Ovary (tissue), 9 donors: Measurements from ENCODE around the gene FGF12. TPM values are rescaled to one million over a fixed set of nuclear protein-coding genes. Genes with fewer than 3 reads are reported as not detected.

Experiments used
- DNase-seq, 5 donors: peaks; one replicate each; pipeline ENCODE4 v3.0.0-alpha.2; 2019 to 2020
- H3K27ac ChIP-seq, 2 donors: fragments of 200-600 bp; one replicate each; pipeline versions ENCODE4 v1.5.1 to v1.8.0; 2019 to 2022
- H3K27me3 ChIP-seq: fragments of 200-600 bp; one replicate; pipeline ENCODE4 v1.8.0; 2022
- H3K36me3 ChIP-seq: fragments of 200-600 bp; sonication (generic); one replicate; pipeline ENCODE4 v1.5.1; 2019
- H3K4me1 ChIP-seq: one replicate; pipeline ENCODE4 v1.8.1; 2013; ENCODE audit warnings: mild to moderate bottlenecking, moderate library complexity; ENCODE audit not compliant: insufficient read depth
- H3K4me3 ChIP-seq: fragments of 200-600 bp; sonication (generic); one replicate; pipeline ENCODE4 v1.5.1; 2017
- H3K9me3 ChIP-seq, 2 donors: fragments of 200-600 bp in 1 of 2; sonication (generic) in 1 of 2; one replicate each; pipeline versions ENCODE4 v1.5.1 to v1.8.1; 2013 to 2019; ENCODE audit warnings: mild to moderate bottlenecking in 1 of 2, moderate library complexity in 1 of 2
- CTCF ChIP-seq, 3 donors: fragments of 450-650 bp in 2 of 3; fragments of 200-600 bp in 1 of 3; IDR thresholded peaks; one replicate each; pipeline versions ENCODE4 v1.5.1 to v1.8.0; 2016 to 2022; ENCODE audit warnings: antibody characterized with exemption in 3 of 3, mild to moderate bottlenecking in 1 of 3
- EP300 ChIP-seq: sonication (generic); formaldehyde crosslinking; IDR thresholded peaks from one replicate; pipeline ENCODE4 v1.6.1; 2017; ENCODE audit warnings: antibody characterized with exemption
- POLR2A ChIP-seq: fragments of 450-650 bp; IDR thresholded peaks from one replicate; pipeline ENCODE4 v1.6.1; 2017; ENCODE audit warnings: antibody characterized with exemption, mild to moderate bottlenecking, moderate library complexity
- WGBS, 3 donors: extraction: QIAGEN DNeasy Blood & Tissue Kit in 1 of 3; methylation state at CpG; one replicate each; pipeline versions ENCODE4 v1.1.5 to v1.1.7; 2013 to 2017; 5-methylcytosine and 5-hydroxymethylcytosine counted together
- intact Hi-C, 4 donors: fragments of 100-400 bp; cut with DNase I; formaldehyde crosslinking; loops; one replicate each; pipeline versions ENCODE4 v1.11.0 to v1.15.1; 2022 to 2023
- polyA plus RNA-seq, 2 donors: library from polyadenylated mRNA; stranded (reverse); fragments of 200-250 nt in 1 of 2; fragments of 350-450 nt in 1 of 2; fragmentation: Illumina TruSeq in 1 of 2; extraction: RNeasy Lipid Tissue Mini Kit (QIAGEN cat#74804) in 1 of 2; gene quantifications; one replicate each; pipeline ENCODE4 v1.2.3, GENCODE V29; 2013 to 2014
- total RNA-seq, 7 donors: library from RNA; depleted of rRNA in 2 of 7; stranded (reverse); fragments of >200 nt in 2 of 7; fragmentation: NEBNext Ultra II Directional in 3 of 7; extraction: Animal tissue kit (Norgen Biotek cat#: 25700) in 3 of 7; gene quantifications; one replicate each; pipeline versions ENCODE4 v1.1.0 to v1.2.4, GENCODE V29; 2016 to 2023
- donor health status: DM: no; HTN: no; CAD: no; lungs with moderate emphysema.
- donor health status: DM: no; HTN: no; CAD: no.
- donor health status: Bipolar disorder and iron deficiency.
- donor health status: DM: yes; HTN: yes; CAD: no.
- donor health status: DM: no; HTN: no; CAD: no.
- donor health status: DM: yes; HTN: yes; CAD: no.

Gene FGF12
- total and polyA plus RNA-seq, 9 donors: 0.24 to 4.0 (median 1.7) TPM

- DNase-seq: no peak
- Histone ChIP-seq H3K4me1 (no peaks in the 10 kb centered on the region), H3K4me3 (no peak overlapping the region), H3K9me3 (no peaks in the 10 kb centered on the region), H3K27me3 (no peaks in the 10 kb centered on the region), H3K27ac (no peak overlapping the region), H3K36me3 (no peaks in the 10 kb centered on the region)
- intact Hi-C loops: no loop called here
- TF ChIP-seq EP300 (no peak), CTCF (IDR thresholded peaks at IDR 0.05) (no peak), POLR2A (no peak)
Observed at GRCh38 chr3:192737506-192737905, 10.2 kb upstream of the FGF12 start.

- no peak for DNase-seq
- H3K36me3 ChIP-seq: no peaks in the 10 kb centered on the region
- TF ChIP-seq CTCF (IDR thresholded peaks at IDR 0.05): no peak
- TF ChIP-seq EP300: no peak
- H3K27ac ChIP-seq: no peak overlapping the region
- intact Hi-C loops: no loop called here
- H3K4me1 ChIP-seq: no peaks in the 10 kb centered on the region
- H3K4me3 ChIP-seq: no peak overlapping the region
- no peaks in the 10 kb centered on the region for H3K27me3 ChIP-seq
- WGBS, 3 donors: 53 to 63% (median 57%) methylated on average over 3 of the region's 3 CpGs
- no peaks in the 10 kb centered on the region for H3K9me3 ChIP-seq
Observed at GRCh38 chr3:192731233-192731632, 3.9 kb upstream of the FGF12 start.

- intact Hi-C loops: no loop called here
- no peaks in the 10 kb centered on the region for H3K9me3 ChIP-seq
- no peaks in the 10 kb centered on the region for H3K27me3 ChIP-seq
- 21 to 34% (median 28%) methylated on average over 2 of the region's 2 CpGs for WGBS, 3 donors
- no peak overlapping the region for H3K4me3 ChIP-seq
- no peak for TF ChIP-seq CTCF (IDR thresholded peaks at IDR 0.05)
- no peak for TF ChIP-seq EP300
- TF ChIP-seq POLR2A: no peak
- DNase-seq: no peak
- no peak overlapping the region for H3K27ac ChIP-seq
- H3K4me1 ChIP-seq: no peaks in the 10 kb centered on the region
- H3K36me3 ChIP-seq: no peaks in the 10 kb centered on the region
Observed at GRCh38 chr3:192726385-192726784, 956 bp downstream of the FGF12 start.

- 67 to 79% (median 76%) methylated on average over 3 of the region's 3 CpGs for WGBS, 3 donors
- Histone ChIP-seq H3K27ac (no peak overlapping the region), H3K27me3 (no peaks in the 10 kb centered on the region), H3K4me3 (no peak overlapping the region), H3K4me1 (no peaks in the 10 kb centered on the region), H3K36me3 (no peaks in the 10 kb centered on the region), H3K9me3 (no peaks in the 10 kb centered on the region)
- TF ChIP-seq EP300 (no peak), POLR2A (no peak), CTCF (IDR thresholded peaks at IDR 0.05) (no peak)
- intact Hi-C loops: no loop called here
- DNase-seq: no peak
Observed at GRCh38 chr3:192719964-192720363, 7.4 kb downstream of the FGF12 start.

GRCh38 chr3:192718156-192718555, 9.2 kb downstream of the FGF12 start:
- DNase-seq: no peak
- 15 to 28% (median 20%) methylated on average over 3 of the region's 3 CpGs for WGBS, 3 donors
- Histone ChIP-seq H3K4me3 (no peak overlapping the region), H3K9me3 (no peaks in the 10 kb centered on the region), H3K27me3 (no peaks in the 10 kb centered on the region), H3K27ac (no peak overlapping the region), H3K36me3 (no peaks in the 10 kb centered on the region), H3K4me1 (no peaks in the 10 kb centered on the region)
- intact Hi-C loops: no loop called here
- TF ChIP-seq EP300 (no peak), POLR2A (no peak), CTCF (IDR thresholded peaks at IDR 0.05) (no peak)
